HFFc6 (cell line): ENCODE results near the gene IQSEC3. TPM values are rescaled to one million over a fixed set of nuclear protein-coding genes. Genes with fewer than 3 reads are reported as not detected.

ENCODE experiments used
- DNase-seq: peaks from one replicate; pipeline ENCODE4 v3.0.0-alpha.2; 2018
- H3K27ac Mint-ChIP-seq: 2 replicates; pipeline ENCODE4 v1.8.0; 2020; ENCODE audit warnings: mild to moderate bottlenecking, mixed read lengths
- H3K27me3 Mint-ChIP-seq: 2 replicates; pipeline ENCODE4 v1.8.0; 2021; ENCODE audit warnings: mild to moderate bottlenecking, moderate library complexity, mixed read lengths; ENCODE audit not compliant: insufficient read depth
- H3K36me3 Mint-ChIP-seq: 2 replicates; pipeline ENCODE4 v1.8.0; 2021; ENCODE audit warnings: low read depth, mixed read lengths
- H3K4me1 Mint-ChIP-seq: 2 replicates; pipeline ENCODE4 v1.8.0; 2020; ENCODE audit warnings: low read depth, mixed read lengths
- H3K4me3 Mint-ChIP-seq: 2 replicates; pipeline ENCODE4 v1.8.0; 2020; ENCODE audit warnings: mild to moderate bottlenecking, moderate library complexity, mixed read lengths
- H3K9me3 Mint-ChIP-seq: 2 replicates; pipeline ENCODE4 v1.8.0; 2020; ENCODE audit warnings: mild to moderate bottlenecking, mixed read lengths
- total RNA-seq, 6 experiments: library from RNA; stranded (reverse); fragmentation: NEBNext Ultra II Directional; extraction: Animal tissue kit (Norgen Biotek cat#: 25700); gene quantifications; 2 replicates in 1 of 6; 3 replicates in 5 of 6; pipeline ENCODE4 v1.2.3, GENCODE V29; 2021
- TF ChIP-seq, protein P1 (sequence below): fragments of 200-600 bp; sonication (generic); IDR thresholded peaks from 2 replicates; pipeline ENCODE4 v1.5.0; 2021; ENCODE audit warnings: antibody characterized with exemption, mild to moderate bottlenecking

Gene IQSEC3
- total RNA-seq, 6 experiments from 2014 or later: not detected

- Mint-ChIP-seq H3K4me3 (no peak overlapping the region), H3K27me3 (peaks cover 49% of the 10 kb centered on the region), H3K36me3 (no peaks in the 10 kb centered on the region), H3K27ac (no peak overlapping the region), H3K4me1 (no peaks in the 10 kb centered on the region), H3K9me3 (no peaks in the 10 kb centered on the region)
- DNase-seq: peak; percentile 1
- TF ChIP-seq, protein P1, sequence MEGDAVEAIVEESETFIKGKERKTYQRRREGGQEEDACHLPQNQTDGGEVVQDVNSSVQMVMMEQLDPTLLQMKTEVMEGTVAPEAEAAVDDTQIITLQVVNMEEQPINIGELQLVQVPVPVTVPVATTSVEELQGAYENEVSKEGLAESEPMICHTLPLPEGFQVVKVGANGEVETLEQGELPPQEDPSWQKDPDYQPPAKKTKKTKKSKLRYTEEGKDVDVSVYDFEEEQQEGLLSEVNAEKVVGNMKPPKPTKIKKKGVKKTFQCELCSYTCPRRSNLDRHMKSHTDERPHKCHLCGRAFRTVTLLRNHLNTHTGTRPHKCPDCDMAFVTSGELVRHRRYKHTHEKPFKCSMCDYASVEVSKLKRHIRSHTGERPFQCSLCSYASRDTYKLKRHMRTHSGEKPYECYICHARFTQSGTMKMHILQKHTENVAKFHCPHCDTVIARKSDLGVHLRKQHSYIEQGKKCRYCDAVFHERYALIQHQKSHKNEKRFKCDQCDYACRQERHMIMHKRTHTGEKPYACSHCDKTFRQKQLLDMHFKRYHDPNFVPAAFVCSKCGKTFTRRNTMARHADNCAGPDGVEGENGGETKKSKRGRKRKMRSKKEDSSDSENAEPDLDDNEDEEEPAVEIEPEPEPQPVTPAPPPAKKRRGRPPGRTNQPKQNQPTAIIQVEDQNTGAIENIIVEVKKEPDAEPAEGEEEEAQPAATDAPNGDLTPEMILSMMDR: peak; percentile 75
These were observed 86.6 kb downstream of the IQSEC3 start for GRCh38 chr12:153080-153746.

- Mint-ChIP-seq H3K4me3 (no peak overlapping the region), H3K36me3 (no peaks in the 10 kb centered on the region), H3K27me3 (peaks cover 46% of the 10 kb centered on the region), H3K4me1 (no peaks in the 10 kb centered on the region), H3K9me3 (no peaks in the 10 kb centered on the region), H3K27ac (no peak overlapping the region)
- TF ChIP-seq, protein P1: no peak
- no peak for DNase-seq
These were observed 87.5 kb downstream of the IQSEC3 start for GRCh38 chr12:154058-154457.

DNA sequence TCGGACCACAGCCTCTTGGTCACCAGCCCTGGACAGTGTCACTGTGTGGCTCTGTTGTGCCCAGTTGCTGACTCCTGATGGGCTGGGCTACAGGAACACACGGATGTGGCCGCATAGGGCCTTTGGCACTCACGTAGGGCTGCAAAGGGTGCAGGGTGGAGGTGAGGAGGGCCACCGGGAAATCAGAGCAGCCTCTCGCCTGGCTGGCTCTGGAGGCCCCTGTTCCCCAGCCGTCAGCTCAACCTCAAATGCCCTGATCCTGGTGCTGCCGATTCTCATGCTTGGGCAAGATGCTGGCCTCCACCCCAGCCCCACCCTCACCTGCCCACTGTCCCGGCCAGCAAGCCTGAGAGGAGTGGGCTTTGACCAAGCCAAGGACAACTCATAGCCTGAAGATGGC is 88.4 kb downstream of the IQSEC3 start:
- Mint-ChIP-seq H3K27ac (no peak overlapping the region), H3K27me3 (peaks cover 45% of the 10 kb centered on the region)
- TF ChIP-seq, protein P1: no peak

GRCh38 chr12:155646-156045 is 89.1 kb downstream of the IQSEC3 start:
- Mint-ChIP-seq H3K4me1 (no peaks in the 10 kb centered on the region), H3K9me3 (no peaks in the 10 kb centered on the region), H3K4me3 (no peak overlapping the region), H3K27me3 (peaks cover 45% of the 10 kb centered on the region), H3K27ac (no peak overlapping the region), H3K36me3 (no peaks in the 10 kb centered on the region)
- no peak for DNase-seq
- TF ChIP-seq, protein P1: no peak

More for the DNA sequence above, 88.4 kb downstream of the IQSEC3 start:
- H3K4me3 Mint-ChIP-seq: no peak overlapping the region
- no peaks in the 10 kb centered on the region for H3K9me3 Mint-ChIP-seq
- DNase-seq: no peak
- no peaks in the 10 kb centered on the region for H3K36me3 Mint-ChIP-seq
- no peaks in the 10 kb centered on the region for H3K4me1 Mint-ChIP-seq

- DNase-seq: no peak
- Mint-ChIP-seq H3K9me3 (no peaks in the 10 kb centered on the region), H3K4me3 (no peak overlapping the region), H3K27ac (no peak overlapping the region), H3K4me1 (no peaks in the 10 kb centered on the region), H3K36me3 (no peaks in the 10 kb centered on the region), H3K27me3 (peaks cover 43% of the 10 kb centered on the region)
- TF ChIP-seq, protein P1: no peak
These were observed 90.4 kb downstream of the IQSEC3 start for GRCh38 chr12:156945-157344.
